HepG2 (cell line): ENCODE measurements around the gene RNU2-63P. TPM values are rescaled to one million over a fixed set of nuclear protein-coding genes. Genes with fewer than 3 reads are reported as not detected.
A peak's percentile ranks its signal among the peaks of the same experiment; 100 is the strongest.

Experiments
- CREM ChIP-seq, 2 experiments: sonication (generic) in 1 of 2; formaldehyde crosslinking in 1 of 2; IDR thresholded peaks; 2 replicates each; pipeline versions ENCODE4 v1.4.0 to v1.6.1; 2016 to 2020; ENCODE audit warnings: antibody characterized with exemption in 1 of 2, mild to moderate bottlenecking in 1 of 2, missing genetic modification reagents in 1 of 2
- ZNF446 ChIP-seq: sonication (generic); formaldehyde crosslinking; IDR thresholded peaks from 2 replicates; pipeline ENCODE4 v1.5.0; 2020; ENCODE audit warnings: mild to moderate bottlenecking, missing genetic modification reagents
- ZNF558 ChIP-seq: sonication (generic); formaldehyde crosslinking; IDR thresholded peaks from 2 replicates; pipeline ENCODE4 v1.9.0; 2022; ENCODE audit warnings: mild to moderate bottlenecking, missing genetic modification reagents, borderline replicate concordance
- ZNF773 ChIP-seq: sonication (generic); formaldehyde crosslinking; IDR thresholded peaks from 2 replicates; pipeline ENCODE4 v1.4.0; 2020; ENCODE audit warnings: missing genetic modification reagents, borderline replicate concordance
- ZSCAN22 ChIP-seq: sonication (generic); formaldehyde crosslinking; IDR thresholded peaks from 2 replicates; pipeline ENCODE4 v1.4.0; 2020; ENCODE audit warnings: mild to moderate bottlenecking, missing genetic modification reagents
- polyA plus RNA-seq, 8 experiments: library from polyadenylated mRNA; depleted of rRNA in 3 of 8; stranded (reverse) in 7 of 8; unstranded in 1 of 8; fragments of >200 nt; fragmentation: Illumina TruSeq in 4 of 8; extraction: Trizol in 4 of 8; gene quantifications; 2 replicates each; pipeline versions ENCODE4 v1.2.1 to v1.2.3, GENCODE V29; 2011 to 2016; ENCODE audit warnings: low read depth in 4 of 8, missing spikeins in 1 of 8, mixed read lengths in 1 of 8; ENCODE audit not compliant: insufficient read depth in 1 of 8
- total RNA-seq, 5 experiments: library from RNA; depleted of rRNA; stranded (reverse); fragments of >200 nt; fragmentation: Illumina TruSeq; extraction: Trizol; gene quantifications; 2 replicates each; pipeline ENCODE4 v1.2.3, GENCODE V29; 2016; ENCODE audit warnings: low read depth in 1 of 5
- TF ChIP-seq, protein P1 (sequence below): sonication (generic); formaldehyde crosslinking; IDR thresholded peaks from 2 replicates; pipeline ENCODE4 v1.5.0; 2020; ENCODE audit warnings: mild to moderate bottlenecking, missing genetic modification reagents
- TF ChIP-seq, protein P2 (sequence below): sonication (generic); formaldehyde crosslinking; IDR thresholded peaks from 2 replicates; pipeline ENCODE4 v1.8.0; 2022; ENCODE audit warnings: missing genetic modification reagents, mild to moderate bottlenecking, borderline replicate concordance
- TF ChIP-seq, protein P3 (sequence below): sonication (generic); formaldehyde crosslinking; IDR thresholded peaks from 2 replicates; pipeline ENCODE4 v1.4.0; 2020; ENCODE audit warnings: missing genetic modification reagents, borderline replicate concordance
- TF ChIP-seq, protein P4 (sequence below): sonication (generic); formaldehyde crosslinking; IDR thresholded peaks from 2 replicates; pipeline ENCODE4 v1.4.0; 2020; ENCODE audit warnings: mild to moderate bottlenecking, missing genetic modification reagents, borderline replicate concordance
- TF ChIP-seq, protein P5 (sequence below): IDR thresholded peaks from 2 replicates; pipeline ENCODE4 v1.6.1; 2016

The RNU2-63P gene
- total and polyA plus RNA-seq, 2 of the 13 experiments (the other 11 are each of a cell fraction or from before 2014, with no cell fraction given) = 6.8 TPM; not detected in 1

DNA sequence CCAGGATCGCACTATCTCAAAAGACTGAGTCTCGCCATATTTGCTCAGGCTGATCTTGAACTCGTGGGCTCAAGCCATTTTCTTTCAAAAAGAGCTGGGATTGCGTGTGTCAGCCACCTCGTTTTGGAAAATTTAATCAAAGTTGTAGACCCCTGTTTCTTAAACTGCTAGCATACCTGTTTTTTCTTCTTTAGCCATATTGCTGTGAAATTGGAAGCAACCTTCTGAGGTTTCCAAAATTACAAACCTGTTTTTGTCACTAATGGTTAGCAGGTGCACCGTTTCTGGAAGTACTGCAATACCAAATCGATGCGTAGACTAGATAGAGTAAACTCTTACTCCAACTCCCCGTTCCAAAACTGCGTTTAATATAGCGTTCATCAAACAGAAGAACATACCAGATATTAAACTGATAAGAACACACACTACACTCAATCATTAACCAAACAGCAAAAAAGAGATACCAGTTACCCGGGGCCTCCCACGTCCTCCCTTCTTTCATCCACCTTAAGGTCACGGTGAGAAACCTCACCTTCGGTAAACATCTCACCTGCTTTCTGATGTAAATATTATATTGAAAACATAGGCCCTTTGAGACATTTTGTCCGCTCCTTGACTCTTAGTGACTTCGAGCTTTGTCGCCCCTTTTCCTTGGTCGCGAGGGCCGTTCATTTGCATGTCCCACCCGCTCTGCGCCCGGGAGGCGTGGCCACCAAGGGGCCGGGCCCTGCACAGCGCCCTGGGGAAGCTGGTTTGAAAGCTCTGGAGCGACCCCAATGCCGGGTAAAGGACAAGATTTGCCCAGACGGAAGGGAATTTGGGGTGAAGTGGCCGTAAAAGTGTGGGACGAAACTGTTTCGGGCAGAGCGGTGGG is at the start of gene RNU2-63P (continued):
- peak; percentile 89 for TF ChIP-seq CREM (IDR thresholded peaks at IDR 0.05)
- no peak for TF ChIP-seq CREM (CRISPR knock-in tag; IDR thresholded peaks at IDR 0.05)
- TF ChIP-seq, protein P1, sequence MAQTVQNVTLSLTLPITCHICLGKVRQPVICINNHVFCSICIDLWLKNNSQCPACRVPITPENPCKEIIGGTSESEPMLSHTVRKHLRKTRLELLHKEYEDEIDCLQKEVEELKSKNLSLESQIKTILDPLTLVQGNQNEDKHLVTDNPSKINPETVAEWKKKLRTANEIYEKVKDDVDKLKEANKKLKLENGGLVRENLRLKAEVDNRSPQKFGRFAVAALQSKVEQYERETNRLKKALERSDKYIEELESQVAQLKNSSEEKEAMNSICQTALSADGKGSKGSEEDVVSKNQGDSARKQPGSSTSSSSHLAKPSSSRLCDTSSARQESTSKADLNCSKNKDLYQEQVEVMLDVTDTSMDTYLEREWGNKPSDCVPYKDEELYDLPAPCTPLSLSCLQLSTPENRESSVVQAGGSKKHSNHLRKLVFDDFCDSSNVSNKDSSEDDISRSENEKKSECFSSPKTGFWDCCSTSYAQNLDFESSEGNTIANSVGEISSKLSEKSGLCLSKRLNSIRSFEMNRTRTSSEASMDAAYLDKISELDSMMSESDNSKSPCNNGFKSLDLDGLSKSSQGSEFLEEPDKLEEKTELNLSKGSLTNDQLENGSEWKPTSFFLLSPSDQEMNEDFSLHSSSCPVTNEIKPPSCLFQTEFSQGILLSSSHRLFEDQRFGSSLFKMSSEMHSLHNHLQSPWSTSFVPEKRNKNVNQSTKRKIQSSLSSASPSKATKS (CRISPR knock-in tag) = no peak
- TF ChIP-seq, protein P2, sequence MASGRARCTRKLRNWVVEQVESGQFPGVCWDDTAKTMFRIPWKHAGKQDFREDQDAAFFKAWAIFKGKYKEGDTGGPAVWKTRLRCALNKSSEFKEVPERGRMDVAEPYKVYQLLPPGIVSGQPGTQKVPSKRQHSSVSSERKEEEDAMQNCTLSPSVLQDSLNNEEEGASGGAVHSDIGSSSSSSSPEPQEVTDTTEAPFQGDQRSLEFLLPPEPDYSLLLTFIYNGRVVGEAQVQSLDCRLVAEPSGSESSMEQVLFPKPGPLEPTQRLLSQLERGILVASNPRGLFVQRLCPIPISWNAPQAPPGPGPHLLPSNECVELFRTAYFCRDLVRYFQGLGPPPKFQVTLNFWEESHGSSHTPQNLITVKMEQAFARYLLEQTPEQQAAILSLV (CRISPR knock-in tag) = no peak
- 0 out of 2 replicates have a peak, but pooled peaks have one; percentile 23 for TF ChIP-seq ZNF446
- peak; percentile 78; the same call in 1 of the 2 replicates for TF ChIP-seq ZNF558
- TF ChIP-seq, protein P3, sequence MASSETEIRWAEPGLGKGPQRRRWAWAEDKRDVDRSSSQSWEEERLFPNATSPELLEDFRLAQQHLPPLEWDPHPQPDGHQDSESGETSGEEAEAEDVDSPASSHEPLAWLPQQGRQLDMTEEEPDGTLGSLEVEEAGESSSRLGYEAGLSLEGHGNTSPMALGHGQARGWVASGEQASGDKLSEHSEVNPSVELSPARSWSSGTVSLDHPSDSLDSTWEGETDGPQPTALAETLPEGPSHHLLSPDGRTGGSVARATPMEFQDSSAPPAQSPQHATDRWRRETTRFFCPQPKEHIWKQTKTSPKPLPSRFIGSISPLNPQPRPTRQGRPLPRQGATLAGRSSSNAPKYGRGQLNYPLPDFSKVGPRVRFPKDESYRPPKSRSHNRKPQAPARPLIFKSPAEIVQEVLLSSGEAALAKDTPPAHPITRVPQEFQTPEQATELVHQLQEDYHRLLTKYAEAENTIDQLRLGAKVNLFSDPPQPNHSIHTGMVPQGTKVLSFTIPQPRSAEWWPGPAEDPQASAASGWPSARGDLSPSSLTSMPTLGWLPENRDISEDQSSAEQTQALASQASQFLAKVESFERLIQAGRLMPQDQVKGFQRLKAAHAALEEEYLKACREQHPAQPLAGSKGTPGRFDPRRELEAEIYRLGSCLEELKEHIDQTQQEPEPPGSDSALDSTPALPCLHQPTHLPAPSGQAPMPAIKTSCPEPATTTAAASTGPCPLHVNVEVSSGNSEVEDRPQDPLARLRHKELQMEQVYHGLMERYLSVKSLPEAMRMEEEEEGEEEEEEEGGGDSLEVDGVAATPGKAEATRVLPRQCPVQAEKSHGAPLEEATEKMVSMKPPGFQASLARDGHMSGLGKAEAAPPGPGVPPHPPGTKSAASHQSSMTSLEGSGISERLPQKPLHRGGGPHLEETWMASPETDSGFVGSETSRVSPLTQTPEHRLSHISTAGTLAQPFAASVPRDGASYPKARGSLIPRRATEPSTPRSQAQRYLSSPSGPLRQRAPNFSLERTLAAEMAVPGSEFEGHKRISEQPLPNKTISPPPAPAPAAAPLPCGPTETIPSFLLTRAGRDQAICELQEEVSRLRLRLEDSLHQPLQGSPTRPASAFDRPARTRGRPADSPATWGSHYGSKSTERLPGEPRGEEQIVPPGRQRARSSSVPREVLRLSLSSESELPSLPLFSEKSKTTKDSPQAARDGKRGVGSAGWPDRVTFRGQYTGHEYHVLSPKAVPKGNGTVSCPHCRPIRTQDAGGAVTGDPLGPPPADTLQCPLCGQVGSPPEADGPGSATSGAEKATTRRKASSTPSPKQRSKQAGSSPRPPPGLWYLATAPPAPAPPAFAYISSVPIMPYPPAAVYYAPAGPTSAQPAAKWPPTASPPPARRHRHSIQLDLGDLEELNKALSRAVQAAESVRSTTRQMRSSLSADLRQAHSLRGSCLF (CRISPR knock-in tag) = no peak
- no peak for TF ChIP-seq ZNF773 (CRISPR knock-in tag)
- TF ChIP-seq ZSCAN22 = peak; percentile 16; the same call in 1 of the 2 replicates
- TF ChIP-seq, protein P4, sequence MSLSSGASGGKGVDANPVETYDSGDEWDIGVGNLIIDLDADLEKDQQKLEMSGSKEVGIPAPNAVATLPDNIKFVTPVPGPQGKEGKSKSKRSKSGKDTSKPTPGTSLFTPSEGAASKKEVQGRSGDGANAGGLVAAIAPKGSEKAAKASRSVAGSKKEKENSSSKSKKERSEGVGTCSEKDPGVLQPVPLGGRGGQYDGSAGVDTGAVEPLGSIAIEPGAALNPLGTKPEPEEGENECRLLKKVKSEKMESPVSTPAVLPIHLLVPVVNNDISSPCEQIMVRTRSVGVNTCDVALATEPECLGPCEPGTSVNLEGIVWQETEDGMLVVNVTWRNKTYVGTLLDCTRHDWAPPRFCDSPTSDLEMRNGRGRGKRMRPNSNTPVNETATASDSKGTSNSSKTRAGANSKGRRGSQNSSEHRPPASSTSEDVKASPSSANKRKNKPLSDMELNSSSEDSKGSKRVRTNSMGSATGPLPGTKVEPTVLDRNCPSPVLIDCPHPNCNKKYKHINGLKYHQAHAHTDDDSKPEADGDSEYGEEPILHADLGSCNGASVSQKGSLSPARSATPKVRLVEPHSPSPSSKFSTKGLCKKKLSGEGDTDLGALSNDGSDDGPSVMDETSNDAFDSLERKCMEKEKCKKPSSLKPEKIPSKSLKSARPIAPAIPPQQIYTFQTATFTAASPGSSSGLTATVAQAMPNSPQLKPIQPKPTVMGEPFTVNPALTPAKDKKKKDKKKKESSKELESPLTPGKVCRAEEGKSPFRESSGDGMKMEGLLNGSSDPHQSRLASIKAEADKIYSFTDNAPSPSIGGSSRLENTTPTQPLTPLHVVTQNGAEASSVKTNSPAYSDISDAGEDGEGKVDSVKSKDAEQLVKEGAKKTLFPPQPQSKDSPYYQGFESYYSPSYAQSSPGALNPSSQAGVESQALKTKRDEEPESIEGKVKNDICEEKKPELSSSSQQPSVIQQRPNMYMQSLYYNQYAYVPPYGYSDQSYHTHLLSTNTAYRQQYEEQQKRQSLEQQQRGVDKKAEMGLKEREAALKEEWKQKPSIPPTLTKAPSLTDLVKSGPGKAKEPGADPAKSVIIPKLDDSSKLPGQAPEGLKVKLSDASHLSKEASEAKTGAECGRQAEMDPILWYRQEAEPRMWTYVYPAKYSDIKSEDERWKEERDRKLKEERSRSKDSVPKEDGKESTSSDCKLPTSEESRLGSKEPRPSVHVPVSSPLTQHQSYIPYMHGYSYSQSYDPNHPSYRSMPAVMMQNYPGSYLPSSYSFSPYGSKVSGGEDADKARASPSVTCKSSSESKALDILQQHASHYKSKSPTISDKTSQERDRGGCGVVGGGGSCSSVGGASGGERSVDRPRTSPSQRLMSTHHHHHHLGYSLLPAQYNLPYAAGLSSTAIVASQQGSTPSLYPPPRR = peak; percentile 63; the same call in 1 of the 2 replicates
- TF ChIP-seq, protein P5, sequence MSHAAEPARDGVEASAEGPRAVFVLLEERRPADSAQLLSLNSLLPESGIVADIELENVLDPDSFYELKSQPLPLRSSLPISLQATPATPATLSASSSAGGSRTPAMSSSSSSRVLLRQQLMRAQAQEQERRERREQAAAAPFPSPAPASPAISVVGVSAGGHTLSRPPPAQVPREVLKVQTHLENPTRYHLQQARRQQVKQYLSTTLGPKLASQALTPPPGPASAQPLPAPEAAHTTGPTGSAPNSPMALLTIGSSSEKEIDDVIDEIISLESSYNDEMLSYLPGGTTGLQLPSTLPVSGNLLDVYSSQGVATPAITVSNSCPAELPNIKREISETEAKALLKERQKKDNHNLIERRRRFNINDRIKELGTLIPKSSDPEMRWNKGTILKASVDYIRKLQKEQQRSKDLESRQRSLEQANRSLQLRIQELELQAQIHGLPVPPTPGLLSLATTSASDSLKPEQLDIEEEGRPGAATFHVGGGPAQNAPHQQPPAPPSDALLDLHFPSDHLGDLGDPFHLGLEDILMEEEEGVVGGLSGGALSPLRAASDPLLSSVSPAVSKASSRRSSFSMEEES (CRISPR knock-in tag) = peak; percentile 48; the same call in 1 of the 2 replicates
